GM03348 (cell line): ENCODE data around the gene USF3.

Experiments
- DNase-seq: peaks from one replicate; pipeline ENCODE4 v3.0.0; 2012; ENCODE audit warnings: low spot score

USF3 gene

GRCh38 chr3:113698213-113698742 lies 1.8 kb upstream of the USF3 start:
- DNase-seq = no peak

- no peak for DNase-seq
Observed at GRCh38 chr3:113697500-113698090, 1.2 kb upstream of the USF3 start.

GRCh38 chr3:113696658-113697499 lies 437 bp upstream of the USF3 start:
- peak; percentile 99 for DNase-seq

- peak; percentile 11 for DNase-seq
Observed at GRCh38 chr3:113695431-113695785, 1.0 kb downstream of the USF3 start.

- DNase-seq = no peak
Observed at GRCh38 chr3:113690482-113690881, 6.0 kb downstream of the USF3 start.

GRCh38 chr3:113685956-113686721 lies 10.3 kb downstream of the USF3 start:
- peak; percentile 40 for DNase-seq

- DNase-seq = no peak
Observed at GRCh38 chr3:113685124-113685523, 11.3 kb downstream of the USF3 start.

- DNase-seq = no peak
Observed at GRCh38 chr3:113684271-113684819, 12.1 kb downstream of the USF3 start.

GRCh38 chr3:113678773-113679172 lies 17.7 kb downstream of the USF3 start:
- no peak for DNase-seq

GRCh38 chr3:113677737-113678136 lies 18.7 kb downstream of the USF3 start:
- no peak for DNase-seq

GRCh38 chr3:113676261-113676660 lies 20.2 kb downstream of the USF3 start:
- DNase-seq = no peak

- DNase-seq = no peak
Observed at GRCh38 chr3:113673593-113673992, 22.8 kb downstream of the USF3 start.

GRCh38 chr3:113668015-113668414 lies 28.4 kb downstream of the USF3 start:
- DNase-seq = peak; percentile 40

- DNase-seq = no peak
Observed at GRCh38 chr3:113664523-113665094, 31.8 kb downstream of the USF3 start.

- no peak for DNase-seq
Observed at GRCh38 chr3:113663761-113664160, 32.7 kb downstream of the USF3 start.

GRCh38 chr3:113663324-113663750 lies 33.1 kb downstream of the USF3 start:
- no peak for DNase-seq

- no peak for DNase-seq
Observed at GRCh38 chr3:113662824-113663223, 33.6 kb downstream of the USF3 start.

- no peak for DNase-seq
Observed at GRCh38 chr3:113660896-113661295, 35.5 kb downstream of the USF3 start.

GRCh38 chr3:113660458-113660857 lies 36.0 kb downstream of the USF3 start:
- no peak for DNase-seq

GRCh38 chr3:113659996-113660395 lies 36.4 kb downstream of the USF3 start:
- DNase-seq = no peak

- no peak for DNase-seq
Observed at GRCh38 chr3:113659101-113659541, 37.3 kb downstream of the USF3 start.

- DNase-seq = no peak
Observed at GRCh38 chr3:113658107-113658506, 38.3 kb downstream of the USF3 start.
